ENCODE data around the gene CMTM4. TPM values are rescaled to one million over a fixed set of nuclear protein-coding genes. Genes with fewer than 3 reads are reported as not detected.

CMTM4 gene
- total and polyA plus RNA-seq, 2 of the 4 experiments (the other 2 are of a cell fraction) = 9.0 to 14.5 TPM

DNA sequence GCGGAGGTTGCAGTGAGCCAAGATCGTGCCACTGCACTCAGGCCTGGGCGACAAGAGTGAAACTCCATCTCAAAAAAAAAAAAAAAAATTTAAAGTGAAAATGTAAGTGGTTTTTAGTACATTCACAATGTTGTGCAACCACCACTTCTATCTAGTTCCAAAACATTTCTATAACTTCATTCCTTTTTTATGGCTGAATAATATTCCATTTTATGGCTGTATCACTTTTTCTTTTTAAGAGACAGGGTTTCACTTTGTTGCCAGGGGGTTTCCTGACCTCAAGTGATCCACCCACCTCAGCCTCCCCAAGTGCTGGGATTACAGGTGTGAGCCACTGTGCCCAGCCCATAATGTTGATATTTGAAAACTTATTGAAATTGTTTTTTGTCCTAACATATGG is 103.7 kb downstream of the CMTM4 start:
- H3K56ac ChIP-seq (ENCODE audit: extremely low read depth, insufficient read depth, low read length) = no peak overlapping the region
- no CpG with 5 or more reads among the region's 3 CpGs for WGBS, 2 experiments (ENCODE audit: extremely low coverage in 2 of 2, insufficient read length in 1 of 2)
- H3K79me1 ChIP-seq (ENCODE audit: low read depth in 1 of 2, low read length in 2 of 2) = no peaks in the 10 kb centered on the region
- H3K9ac ChIP-seq (ENCODE audit: low read depth, low read length) = no peak overlapping the region
- H3K4me1 ChIP-seq (ENCODE audit: control insufficient read depth, insufficient read depth, low read length) = no peaks in the 10 kb centered on the region
- peaks cover 8% of the 10 kb centered on the region for H3K9me3 ChIP-seq (ENCODE audit: control insufficient read depth, insufficient read depth, low read length)
- H3K9me1 ChIP-seq (ENCODE audit: insufficient read depth, low read length) = no peaks in the 10 kb centered on the region
- intact Hi-C loops (cut with micrococcal nuclease) = no loop called here
- no peak overlapping the region for H2BK15ac ChIP-seq (ENCODE audit: low read depth, low read length)
- H3K4ac ChIP-seq (ENCODE audit: low read depth, low read length) = no peak overlapping the region
- H3K27ac ChIP-seq (ENCODE audit: insufficient read depth, low read length) = no peak overlapping the region
- no peak overlapping the region for H4K8ac ChIP-seq (ENCODE audit: low read depth in 2 of 2, low read length in 2 of 2)
- H4K20me1 ChIP-seq (ENCODE audit: insufficient read depth, low read length) = no peaks in the 10 kb centered on the region
- no peak for DNase-seq
- ChIA-PET POLR2A (ENCODE audit: unreplicated experiment) (no interaction called here), CTCF (no interaction called here)
- no peak overlapping the region for H3K4me2 ChIP-seq (ENCODE audit: low read depth, low read length)
- no peak overlapping the region for H2BK120ac ChIP-seq (ENCODE audit: low read depth, low read length)
- in situ Hi-C loops (cut with MboI; ENCODE audit: low sequenced_read_pairs) = no loop called here
- no peak overlapping the region for H2AK9ac ChIP-seq (replicated peaks; ENCODE audit: low read depth, low read length, poor library complexity)
- TF ChIP-seq RFX5 (IDR thresholded peaks at IDR 0.05; ENCODE audit: low read depth, low read length) = no peak
- TF ChIP-seq CHD1 (IDR thresholded peaks at IDR 0.05; ENCODE audit: low read depth, low read length) = no peak
- TF ChIP-seq FOS (IDR thresholded peaks at IDR 0.05; ENCODE audit: low read depth, low read length) = no peak
- no peak for TF ChIP-seq BHLHE40 (IDR thresholded peaks at IDR 0.05; ENCODE audit: low read depth, low read length)
- no peak for TF ChIP-seq SMC3 (IDR thresholded peaks at IDR 0.05; ENCODE audit: low read depth, low read length)
- dilution Hi-C loops (cut with HindIII; ENCODE audit: low sequenced_read_pairs, unreplicated experiment) = no loop called here
- no peak overlapping the region for H3K14ac ChIP-seq (replicated peaks; ENCODE audit: low read depth, low read length)
- no peak overlapping the region for H3K18ac ChIP-seq (ENCODE audit: low read depth, low read length)
- H3K36me3 ChIP-seq (ENCODE audit: control insufficient read depth, insufficient read depth, low read length) = no peaks in the 10 kb centered on the region
- H3K23ac ChIP-seq (ENCODE audit: low read depth, low read length) = no peak overlapping the region
- H2BK20ac ChIP-seq (ENCODE audit: low read depth, low read length) = no peak overlapping the region
- no peak overlapping the region for H2AK5ac ChIP-seq (ENCODE audit: low read depth, low read length)
- no peak overlapping the region for H4K5ac ChIP-seq (ENCODE audit: low read depth, low read length)
- BruUV-seq (replicated peaks) = no TSS peak
- H2BK5ac ChIP-seq (ENCODE audit: low read depth, low read length, poor library complexity, severe bottlenecking) = no peak overlapping the region
- H3K4me3 ChIP-seq (ENCODE audit: insufficient read depth, low read depth, low read length) = no peak overlapping the region
- H4K91ac ChIP-seq (ENCODE audit: insufficient read depth, low read depth, low read length) = no peak overlapping the region
- ATAC-seq (ENCODE audit: low read depth) = no peak
- no peak overlapping the region for H2AFZ ChIP-seq (replicated peaks; ENCODE audit: low read length, poor library complexity)
- peaks cover 33% of the 10 kb centered on the region for H3K27me3 ChIP-seq (ENCODE audit: control insufficient read depth, insufficient read depth, low read length)

Data from IMR-90 (cell line).